GM12892 (cell line): ENCODE measurements around the gene WASF3.

Experiments used
- DNase-seq: peaks from one replicate; pipeline ENCODE4 v3.0.0; 2011; ENCODE audit not compliant: insufficient read length
- FAIRE-seq: peaks from 2 replicates; lab custom pipeline; 2011; peaks lifted over from hg19 to GRCh38; lab: Jason Lieb, UNC
- POLR2A ChIP-seq: IDR thresholded peaks from 2 replicates; pipeline ENCODE4 v1.6.1; 2011; ENCODE audit warnings: low read depth, low read length, control low read depth
- POLR2AphosphoS5 ChIP-seq: IDR thresholded peaks from 2 replicates; pipeline ENCODE4 v1.6.1; 2011; ENCODE audit warnings: low read depth, low read length, control low read depth
- TAF1 ChIP-seq: IDR thresholded peaks from 2 replicates; pipeline ENCODE4 v1.6.1; 2011; ENCODE audit warnings: low read depth, mild to moderate bottlenecking, control low read depth, low read length, borderline replicate concordance

WASF3 gene

GRCh38 chr13:26534036-26534726 is 23.3 kb upstream of the WASF3 start:
- DNase-seq (no peak), FAIRE-seq (no peak)
- no peak for TF ChIP-seq POLR2A
- no peak for TF ChIP-seq POLR2AphosphoS5
- no peak for TF ChIP-seq TAF1

- FAIRE-seq, result no peak
- no peak for TF ChIP-seq TAF1
- TF ChIP-seq POLR2AphosphoS5, result no peak
- TF ChIP-seq POLR2A, result no peak
- no peak for DNase-seq
These were observed 18.8 kb upstream of the WASF3 start for GRCh38 chr13:26538363-26539317.

GRCh38 chr13:26539738-26540292 is 17.7 kb upstream of the WASF3 start:
- no peak for FAIRE-seq
- no peak for TF ChIP-seq POLR2AphosphoS5
- TF ChIP-seq POLR2A, result no peak
- TF ChIP-seq TAF1, result no peak
- DNase-seq, result no peak

GRCh38 chr13:26540334-26540733 is 17.1 kb upstream of the WASF3 start:
- DNase-seq (no peak), FAIRE-seq (no peak)
- TF ChIP-seq POLR2A (no peak), TAF1 (no peak), POLR2AphosphoS5 (no peak)

- TF ChIP-seq POLR2AphosphoS5, result no peak
- TF ChIP-seq POLR2A, result no peak
- no peak for TF ChIP-seq TAF1
- no peak for DNase-seq
- FAIRE-seq, result no peak
These were observed 16.4 kb upstream of the WASF3 start for GRCh38 chr13:26541041-26541440.

GRCh38 chr13:26541678-26542568 is 15.6 kb upstream of the WASF3 start:
- DNase-seq (no peak), FAIRE-seq (no peak)
- no peak for TF ChIP-seq POLR2AphosphoS5
- no peak for TF ChIP-seq TAF1
- no peak for TF ChIP-seq POLR2A

GRCh38 chr13:26544707-26545106 is 12.8 kb upstream of the WASF3 start:
- DNase-seq (no peak), FAIRE-seq (no peak)
- TF ChIP-seq TAF1, result no peak
- TF ChIP-seq POLR2AphosphoS5, result no peak
- no peak for TF ChIP-seq POLR2A

GRCh38 chr13:26548205-26548765 is 9.2 kb upstream of the WASF3 start:
- TF ChIP-seq POLR2AphosphoS5, result no peak
- TF ChIP-seq TAF1, result no peak
- TF ChIP-seq POLR2A, result no peak

GRCh38 chr13:26549713-26550112 is 7.8 kb upstream of the WASF3 start:
- FAIRE-seq (no peak), DNase-seq (no peak)
- TF ChIP-seq POLR2A (no peak), POLR2AphosphoS5 (no peak), TAF1 (no peak)

More at GRCh38 chr13:26548205-26548765, 9.2 kb upstream of the WASF3 start:
- no peak for FAIRE-seq
- DNase-seq, result no peak

- DNase-seq (no peak), FAIRE-seq (no peak)
- TF ChIP-seq POLR2A (no peak), POLR2AphosphoS5 (no peak), TAF1 (no peak)
These were observed 6.1 kb upstream of the WASF3 start for GRCh38 chr13:26551255-26551860.

GRCh38 chr13:26555413-26555812 is 2.1 kb upstream of the WASF3 start:
- FAIRE-seq, result no peak
- DNase-seq, result no peak

More at GRCh38 chr13:26555413-26555812, 2.1 kb upstream of the WASF3 start:
- TF ChIP-seq TAF1 (no peak), POLR2AphosphoS5 (no peak), POLR2A (no peak)
